22Rv1 (cell line): Measurements from ENCODE around the gene MAPK13.

Experiments
- CTCF ChIP-seq: fragments of 450-650 bp; IDR thresholded peaks from 2 replicates; pipeline ENCODE4 v1.5.1; 2017; ENCODE audit warnings: mild to moderate bottlenecking
- ZFX ChIP-seq: fragments of 450-650 bp; IDR thresholded peaks from 2 replicates; pipeline ENCODE4 v1.6.1; 2017; ENCODE audit warnings: antibody characterized with exemption, borderline replicate concordance

GRCh38 chr6:36186199-36186598 is 55.9 kb downstream of the MAPK13 start:
- TF ChIP-seq CTCF (no peak), ZFX (no peak)
